Brain microvascular endothelial cell (primary cell): ENCODE data around the gene SIGMAR1.

ENCODE experiments used
- DNase-seq: peaks from one replicate; pipeline ENCODE4 v3.0.0-alpha.2; 2020
- H3K27ac ChIP-seq: fragments of 250-450 bp; sonication (Bioruptor Pico); 2 replicates; pipeline ENCODE4 v1.5.1; 2020; ENCODE audit warnings: mild to moderate bottlenecking, moderate library complexity
- H3K27me3 ChIP-seq: fragments of 250-450 bp; sonication (Bioruptor Pico); replicated peaks from 2 replicates; pipeline ENCODE4 v1.5.1; 2020; ENCODE audit warnings: mild to moderate bottlenecking
- H3K36me3 ChIP-seq: fragments of 250-450 bp; sonication (Bioruptor Pico); replicated peaks from 2 replicates; pipeline ENCODE4 v1.5.1; 2020; ENCODE audit warnings: mild to moderate bottlenecking
- H3K4me3 ChIP-seq: 2 replicates; pipeline ENCODE4 v1.5.1; 2011; ENCODE audit warnings: low read depth, mild to moderate bottlenecking, control low read depth, low read length, moderate library complexity
- CTCF ChIP-seq: IDR thresholded peaks from 2 replicates; pipeline ENCODE4 v1.5.1; 2011; ENCODE audit warnings: low read depth, mild to moderate bottlenecking, moderate library complexity, low read length, control low read depth, inconsistent platforms; ENCODE audit errors: missing control alignments
- in situ Hi-C: cut with HindIII; loops from 2 replicates; pipeline ENCODE4 v1.10.0; 2017; ENCODE audit warnings: low sequenced_read_pairs, low pct_ligation_motif_present

SIGMAR1 gene

GRCh38 chr9:34637356-34638137, at the start of gene SIGMAR1:
SIGMAR1 (minus strand) TSS chr9:34637787; CDS start chr9:34637697, 90 bp downstream.
- Histone ChIP-seq H3K27ac (peak within 1 kb of the TSS; percentile 4), H3K27me3 (no peaks in the 10 kb centered on the region), H3K4me3 (peak within 1 kb of the TSS; percentile 75), H3K36me3 (peaks cover 4% of the 10 kb centered on the region)
- TF ChIP-seq CTCF, result no peak
- in situ Hi-C loops, result no loop called here
- DNase-seq, result peak; percentile 80

- Histone ChIP-seq H3K36me3 (no peaks in the 10 kb centered on the region), H3K27ac (no peak overlapping the region), H3K4me3 (no peak overlapping the region), H3K27me3 (no peaks in the 10 kb centered on the region)
- in situ Hi-C loops, result no loop called here
- no peak for DNase-seq
- no peak for TF ChIP-seq CTCF
Observed at GRCh38 chr9:34686732-34687131, 49.1 kb upstream of the SIGMAR1 start.

- no peak for DNase-seq
- no peak for TF ChIP-seq CTCF
- no peaks in the 10 kb centered on the region for H3K36me3 ChIP-seq
- no peak overlapping the region for H3K4me3 ChIP-seq
- H3K27ac ChIP-seq, result no peak overlapping the region
- in situ Hi-C loops, result no loop called here
- H3K27me3 ChIP-seq, result no peaks in the 10 kb centered on the region
Observed at GRCh38 chr9:34686231-34686630, 48.6 kb upstream of the SIGMAR1 start.

GRCh38 chr9:34685591-34685990, 48.0 kb upstream of the SIGMAR1 start:
- no peak for TF ChIP-seq CTCF

GRCh38 chr9:34684816-34685215, 47.2 kb upstream of the SIGMAR1 start:
- no peak for TF ChIP-seq CTCF
- Histone ChIP-seq H3K27ac (no peak overlapping the region), H3K4me3 (no peak overlapping the region), H3K36me3 (no peaks in the 10 kb centered on the region), H3K27me3 (no peaks in the 10 kb centered on the region)
- DNase-seq, result no peak
- in situ Hi-C loops, result no loop called here

More at GRCh38 chr9:34685591-34685990, 48.0 kb upstream of the SIGMAR1 start:
- Histone ChIP-seq H3K27ac (no peak overlapping the region), H3K36me3 (no peaks in the 10 kb centered on the region), H3K4me3 (no peak overlapping the region), H3K27me3 (no peaks in the 10 kb centered on the region)
- in situ Hi-C loops, result no loop called here
- no peak for DNase-seq

GRCh38 chr9:34684145-34684544, 46.6 kb upstream of the SIGMAR1 start:
- no peak overlapping the region for H3K4me3 ChIP-seq
- no peak overlapping the region for H3K27ac ChIP-seq
- DNase-seq, result no peak
- no peak for TF ChIP-seq CTCF
- H3K36me3 ChIP-seq, result no peaks in the 10 kb centered on the region
- no peaks in the 10 kb centered on the region for H3K27me3 ChIP-seq
- in situ Hi-C loops, result no loop called here
